ENCODE data around the gene PWWP2B.

Gene PWWP2B

GRCh38 chr10:132392811-132393694 lies 3.9 kb upstream of the PWWP2B start:
- Histone ChIP-seq H3K27me3 (peaks cover 0 to 8% of the 10 kb centered on the region in 2 donors), H3K4me1 (peaks cover 0 to 40% (median 22%) of the 10 kb centered on the region in 4 donors), H3K9me3 (no peaks in the 10 kb centered on the region), H3K27ac (peak overlapping the region in 1 of 2 donors; percentile 84), H3K4me3 (no peak overlapping the region), H3K36me3 (no peaks in the 10 kb centered on the region)
- intact Hi-C loops (cut with DNase I; ENCODE audit: low total_unique reads) = loop anchor here (10.0 kb wide), 3 partner anchors 58 to 252 kb away; partner anchors contain the start of gene LRRC27
- TF ChIP-seq, protein P1, sequence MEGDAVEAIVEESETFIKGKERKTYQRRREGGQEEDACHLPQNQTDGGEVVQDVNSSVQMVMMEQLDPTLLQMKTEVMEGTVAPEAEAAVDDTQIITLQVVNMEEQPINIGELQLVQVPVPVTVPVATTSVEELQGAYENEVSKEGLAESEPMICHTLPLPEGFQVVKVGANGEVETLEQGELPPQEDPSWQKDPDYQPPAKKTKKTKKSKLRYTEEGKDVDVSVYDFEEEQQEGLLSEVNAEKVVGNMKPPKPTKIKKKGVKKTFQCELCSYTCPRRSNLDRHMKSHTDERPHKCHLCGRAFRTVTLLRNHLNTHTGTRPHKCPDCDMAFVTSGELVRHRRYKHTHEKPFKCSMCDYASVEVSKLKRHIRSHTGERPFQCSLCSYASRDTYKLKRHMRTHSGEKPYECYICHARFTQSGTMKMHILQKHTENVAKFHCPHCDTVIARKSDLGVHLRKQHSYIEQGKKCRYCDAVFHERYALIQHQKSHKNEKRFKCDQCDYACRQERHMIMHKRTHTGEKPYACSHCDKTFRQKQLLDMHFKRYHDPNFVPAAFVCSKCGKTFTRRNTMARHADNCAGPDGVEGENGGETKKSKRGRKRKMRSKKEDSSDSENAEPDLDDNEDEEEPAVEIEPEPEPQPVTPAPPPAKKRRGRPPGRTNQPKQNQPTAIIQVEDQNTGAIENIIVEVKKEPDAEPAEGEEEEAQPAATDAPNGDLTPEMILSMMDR (IDR thresholded peaks at IDR 0.05) = no peak
- peak in 1 of 2 donors; percentile 27 for DNase-seq

DNA sequence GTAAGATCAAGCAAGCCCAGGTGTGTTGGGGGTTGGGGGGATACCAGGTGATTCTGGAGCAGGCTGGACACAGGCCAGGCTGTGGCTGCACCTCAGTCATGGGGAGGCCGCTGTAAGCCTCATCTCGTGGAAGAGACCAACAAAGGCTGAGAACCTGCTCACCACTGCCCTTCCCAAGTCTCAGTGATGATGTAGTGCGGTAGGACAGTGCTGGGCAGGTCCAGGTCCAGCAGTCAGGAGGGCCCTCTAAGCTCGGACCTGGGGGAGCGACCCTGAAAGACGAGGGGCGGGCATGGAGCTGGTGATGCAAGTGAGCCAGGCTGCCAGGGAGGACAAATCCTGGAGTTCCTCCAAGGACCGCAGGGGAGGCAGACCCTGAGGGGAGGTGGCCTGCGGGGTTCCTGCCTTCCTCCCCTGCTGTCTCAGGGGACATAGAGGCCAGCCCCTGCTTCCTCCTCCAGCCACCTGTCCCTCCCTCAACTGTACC lies 3.3 kb upstream of the PWWP2B start:
- Histone ChIP-seq H3K36me3 (no peaks in the 10 kb centered on the region), H3K9me3 (no peaks in the 10 kb centered on the region), H3K27ac (peak overlapping the region; percentile 84 to 98), H3K27me3 (peaks cover 0 to 8% of the 10 kb centered on the region in 2 donors), H3K4me1 (peaks cover 0 to 46% (median 28%) of the 10 kb centered on the region in 4 donors), H3K4me3 (no peak overlapping the region)
- intact Hi-C loops (cut with DNase I; ENCODE audit: low total_unique reads) = loop anchor here (2.0 to 10.0 kb wide), 4 partner anchors 59 to 251 kb away; partner anchors contain the start of gene LRRC27
- no peak for DNase-seq
- TF ChIP-seq, protein P1 (IDR thresholded peaks at IDR 0.05) = no peak

DNA sequence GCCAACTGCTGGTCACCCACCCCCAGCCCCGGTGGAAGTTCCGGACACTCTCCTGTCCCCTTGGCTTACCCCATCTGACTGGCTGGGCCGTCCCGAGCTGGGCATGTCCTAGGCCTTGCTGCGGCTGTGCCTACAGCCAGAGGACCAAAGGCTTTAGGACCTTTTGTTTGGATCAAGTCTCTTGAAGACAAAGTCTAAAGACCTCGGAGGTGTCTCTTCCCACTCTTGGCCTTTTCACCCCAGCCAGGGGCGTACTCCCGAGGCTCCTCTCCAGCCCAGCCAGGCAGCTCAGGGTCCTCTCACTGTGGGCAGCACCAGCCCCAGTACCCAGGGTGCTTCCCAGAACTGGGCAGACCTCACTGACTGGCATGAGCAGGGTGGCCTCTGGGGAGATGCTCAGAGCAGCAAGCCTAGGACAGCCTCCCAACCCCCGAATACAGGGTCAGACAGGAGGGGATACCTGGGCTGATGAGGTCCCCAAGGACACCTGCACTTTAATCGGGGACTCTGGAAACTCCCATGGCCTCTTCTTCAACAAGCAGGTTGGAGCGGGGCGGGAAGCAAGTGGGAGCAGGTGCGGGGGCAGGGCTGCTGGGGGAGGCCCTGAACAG lies 2.7 kb upstream of the PWWP2B start:
- TF ChIP-seq, protein P1 (IDR thresholded peaks at IDR 0.05) = no peak
- Histone ChIP-seq H3K27me3 (peaks cover 0 to 2% of the 10 kb centered on the region in 2 donors), H3K4me3 (no peak overlapping the region), H3K36me3 (no peaks in the 10 kb centered on the region), H3K27ac (peak overlapping the region; percentile 84 to 98), H3K9me3 (no peaks in the 10 kb centered on the region), H3K4me1 (peaks cover 0 to 46% (median 29%) of the 10 kb centered on the region in 4 donors)
- intact Hi-C loops (cut with DNase I; ENCODE audit: low total_unique reads) = loop anchor here (2.0 to 10.0 kb wide), 4 partner anchors 58 to 250 kb away; partner anchors contain the start of gene LRRC27
- no peak for DNase-seq

- intact Hi-C loops (cut with DNase I; ENCODE audit: low total_unique reads) = loop anchor here (2.0 to 10.0 kb wide), 4 partner anchors 58 to 250 kb away; partner anchors contain the start of gene LRRC27
- Histone ChIP-seq H3K4me3 (peak overlapping the region; percentile 98 to 99), H3K36me3 (no peaks in the 10 kb centered on the region), H3K27me3 (no peaks in the 10 kb centered on the region), H3K27ac (peak overlapping the region; percentile 84 to 98), H3K9me3 (no peaks in the 10 kb centered on the region), H3K4me1 (peaks cover 0 to 44% (median 29%) of the 10 kb centered on the region in 4 donors)
- TF ChIP-seq, protein P1 (IDR thresholded peaks at IDR 0.05) = no peak
- DNase-seq = no peak
These were observed 1.9 kb upstream of the PWWP2B start for GRCh38 chr10:132394936-132395703.
